ENCODE results near the gene SSRP1.
"Not testable (repeated sequence)": the region's sequence is repeated elsewhere in the genome, so short reads cannot be mapped to it uniquely, and the experiment has no call there.

The SSRP1 gene

GRCh38 chr11:57297221-57297620, 38.5 kb downstream of the SSRP1 start:
- ChIA-PET POLR2A (no interaction called here), CTCF (no interaction called here)
- TF ChIP-seq MZF1 (tag by site-specific recombination; IDR thresholded peaks at IDR 0.05; ENCODE audit: borderline replicate concordance) = no peak
- TF ChIP-seq YY2 (tag by site-specific recombination; IDR thresholded peaks at IDR 0.05) = no peak
- TF ChIP-seq ZNF433 (tag by site-specific recombination; IDR thresholded peaks at IDR 0.05; ENCODE audit: low read depth) = no peak
- no peak for TF ChIP-seq ZNF23 (tag by site-specific recombination; IDR thresholded peaks at IDR 0.05; ENCODE audit: borderline replicate concordance)
- no peak for TF ChIP-seq ZBTB11 (tag by site-specific recombination; conservative IDR thresholded peaks at IDR 0.05; ENCODE audit: low read depth)
- TF ChIP-seq ZNF112 (tag by site-specific recombination; IDR thresholded peaks at IDR 0.05) = no peak
- TF ChIP-seq ZNF266 (tag by site-specific recombination; IDR thresholded peaks at IDR 0.05; ENCODE audit: low read depth) = no peak
- no peak for TF ChIP-seq BCL11B (tag by site-specific recombination; IDR thresholded peaks at IDR 0.05; ENCODE audit: low read depth)
- no peak for TF ChIP-seq ZNF488 (tag by site-specific recombination; IDR thresholded peaks at IDR 0.05)
- no peak for TF ChIP-seq ZNF292 (tag by site-specific recombination; IDR thresholded peaks at IDR 0.05; ENCODE audit: borderline replicate concordance, low read depth)
- no peak for TF ChIP-seq ZNF544 (tag by site-specific recombination; IDR thresholded peaks at IDR 0.05)
- no peak for TF ChIP-seq ZNF24 (tag by site-specific recombination; IDR thresholded peaks at IDR 0.05)
- no peak for TF ChIP-seq ZBTB7A (tag by site-specific recombination; IDR thresholded peaks at IDR 0.05; ENCODE audit: low read depth)
- no peak for TF ChIP-seq KLF16 (tag by site-specific recombination; IDR thresholded peaks at IDR 0.05)
- TF ChIP-seq ZNF449 (tag by site-specific recombination; IDR thresholded peaks at IDR 0.05) = no peak
- TF ChIP-seq ZNF280D (tag by site-specific recombination; IDR thresholded peaks at IDR 0.05) = no peak
- TF ChIP-seq ZBTB6 (tag by site-specific recombination; IDR thresholded peaks at IDR 0.05) = no peak
- no peaks in the 10 kb centered on the region for H3K9me3 ChIP-seq (ENCODE audit: control insufficient read depth, insufficient read depth, low read depth, low read length)
- H3K4me1 ChIP-seq (ENCODE audit: control insufficient read depth, insufficient read depth, low read length) = peaks cover 3% of the 10 kb centered on the region; the same call in 1 of the 2 replicates
- no peak overlapping the region for H3K4me3 ChIP-seq (ENCODE audit: low read depth, low read length)
- H3K27ac ChIP-seq (ENCODE audit: extremely low read depth, low read depth, low read length) = no peak overlapping the region
- H3K36me3 ChIP-seq (ENCODE audit: control insufficient read depth in 2 of 2, insufficient read depth in 1 of 2, low read length in 2 of 2) = peaks cover 0 to 49% of the 10 kb centered on the region in 2 experiments; a peak in 2 of 3 replicates

GRCh38 chr11:57296205-57296604, 39.5 kb downstream of the SSRP1 start:
- H3K4me3 ChIP-seq (ENCODE audit: low read depth, low read length); CTCF ChIA-PET; H3K27ac ChIP-seq (ENCODE audit: extremely low read depth, low read depth, low read length); H3K4me1 ChIP-seq (ENCODE audit: control insufficient read depth, insufficient read depth, low read length); H3K9me3 ChIP-seq (ENCODE audit: control insufficient read depth, insufficient read depth, low read depth, low read length); POLR2A ChIA-PET: not testable (repeated sequence)
- peaks cover 0 to 39% of the 10 kb centered on the region in 2 experiments; a peak in 2 of 3 replicates for H3K36me3 ChIP-seq (ENCODE audit: control insufficient read depth in 2 of 2, insufficient read depth in 1 of 2, low read length in 2 of 2)

All from HEK293 (cell line).